H9 (cell line): ENCODE data around the gene CORO7. TPM values are rescaled to one million over a fixed set of nuclear protein-coding genes. Genes with fewer than 3 reads are reported as not detected.
A peak's percentile ranks its signal among the peaks of the same experiment; 100 is the strongest.

Experiments used
- DNase-seq: peaks from one replicate; pipeline ENCODE4 v3.0.0-alpha.2; 2017
- H2AFZ ChIP-seq: one replicate; pipeline ENCODE4 v1.6.1; 2013; ENCODE audit warnings: mild to moderate bottlenecking, low read length, control low read depth, moderate library complexity
- H2AK5ac ChIP-seq: 2 replicates; pipeline ENCODE4 v1.6.1; 2013; ENCODE audit warnings: low read length, control low read depth, mixed read lengths; ENCODE audit not compliant: insufficient read length
- H2BK120ac ChIP-seq: one replicate; pipeline ENCODE4 v1.6.1; 2013; ENCODE audit warnings: low read depth, mild to moderate bottlenecking, low read length, control low read depth, inconsistent platforms; ENCODE audit not compliant: poor library complexity, severe bottlenecking
- H2BK12ac ChIP-seq: 2 replicates; pipeline ENCODE4 v1.6.1; 2013; ENCODE audit warnings: low read length, control low read depth, mixed read lengths, low read depth; ENCODE audit not compliant: insufficient read length
- H2BK15ac ChIP-seq: 2 replicates; pipeline ENCODE4 v1.6.1; 2013; ENCODE audit warnings: low read depth, low read length, control low read depth
- H2BK20ac ChIP-seq: one replicate; pipeline ENCODE4 v1.6.1; 2013; ENCODE audit warnings: low read depth, mild to moderate bottlenecking, low read length, control low read depth, inconsistent platforms; ENCODE audit not compliant: poor library complexity, severe bottlenecking
- H2BK5ac ChIP-seq: 2 replicates; pipeline ENCODE4 v1.6.1; 2013; ENCODE audit warnings: low read length, control low read depth, mixed read lengths; ENCODE audit not compliant: insufficient read length
- H3K14ac ChIP-seq: 2 replicates; pipeline ENCODE4 v1.6.1; 2013; ENCODE audit warnings: low read length, control low read depth; ENCODE audit not compliant: insufficient read depth
- H3K18ac ChIP-seq: 2 replicates; pipeline ENCODE4 v1.6.1; 2013; ENCODE audit warnings: low read depth, mild to moderate bottlenecking, mixed read lengths, low read length, control low read depth; ENCODE audit not compliant: insufficient read length
- H3K23ac ChIP-seq: 2 replicates; pipeline ENCODE4 v1.6.1; 2013; ENCODE audit warnings: low read length, control low read depth, mixed read lengths, low read depth; ENCODE audit not compliant: insufficient read length
- H3K23me2 ChIP-seq: 2 replicates; pipeline ENCODE4 v1.6.1; 2013; ENCODE audit warnings: low read depth, mild to moderate bottlenecking, mixed read lengths, low read length, control low read depth; ENCODE audit not compliant: insufficient read length, poor library complexity, severe bottlenecking
- H3K27ac ChIP-seq: 2 replicates; pipeline ENCODE4 v1.5.1; 2013; ENCODE audit warnings: low read length, control low read depth, mixed read lengths, low read depth; ENCODE audit not compliant: insufficient read length
- H3K27me3 ChIP-seq: 2 replicates; pipeline ENCODE4 v1.6.1; 2013; ENCODE audit warnings: low read length, control low read depth, inconsistent platforms; ENCODE audit not compliant: insufficient read depth
- H3K4ac ChIP-seq: 2 replicates; pipeline ENCODE4 v1.6.1; 2013; ENCODE audit warnings: low read depth, mild to moderate bottlenecking, control low read depth, inconsistent platforms, low read length, moderate library complexity
- H3K4me1 ChIP-seq: 2 replicates; pipeline ENCODE4 v1.6.1; 2013; ENCODE audit warnings: low read length, control low read depth, inconsistent platforms; ENCODE audit not compliant: insufficient read depth
- H3K4me2 ChIP-seq: 2 replicates; pipeline ENCODE4 v1.6.1; 2013; ENCODE audit warnings: low read length, control low read depth, mixed read lengths; ENCODE audit not compliant: insufficient read length, insufficient read depth
- H3K56ac ChIP-seq: 2 replicates; pipeline ENCODE4 v1.6.1; 2013; ENCODE audit warnings: low read depth, mild to moderate bottlenecking, mixed read lengths, low read length, control low read depth; ENCODE audit not compliant: insufficient read length
- H3K79me1 ChIP-seq: 2 replicates; pipeline ENCODE4 v1.6.1; 2013; ENCODE audit warnings: low read depth, mild to moderate bottlenecking, moderate library complexity, low read length, control low read depth, inconsistent platforms; ENCODE audit not compliant: insufficient read depth, poor library complexity, severe bottlenecking
- H3K79me2 ChIP-seq: 2 replicates; pipeline ENCODE4 v1.6.1; 2013; ENCODE audit warnings: low read length, control low read depth, inconsistent platforms; ENCODE audit not compliant: insufficient read depth
- H3K9ac ChIP-seq: 2 replicates; pipeline ENCODE4 v1.6.1; 2013; ENCODE audit warnings: low read length, control low read depth, mixed read lengths; ENCODE audit not compliant: insufficient read length; ENCODE audit errors: extremely low read depth
- H3K9me3 ChIP-seq: one replicate; pipeline ENCODE4 v1.6.1; 2013; ENCODE audit warnings: low read depth, low read length, inconsistent platforms; ENCODE audit not compliant: control insufficient read depth
- H3T11ph ChIP-seq: one replicate; pipeline ENCODE4 v1.6.1; 2013; ENCODE audit warnings: mild to moderate bottlenecking, low read length, control low read depth, inconsistent platforms
- H4K20me1 ChIP-seq: one replicate; pipeline ENCODE4 v1.6.1; 2013; ENCODE audit not compliant: control insufficient read depth, insufficient read length, insufficient read depth
- H4K5ac ChIP-seq: 2 replicates; pipeline ENCODE4 v1.6.1; 2013; ENCODE audit warnings: low read depth, mild to moderate bottlenecking, mixed read lengths, low read length, control low read depth; ENCODE audit not compliant: insufficient read length
- H4K8ac ChIP-seq: replicated peaks from 2 replicates; pipeline ENCODE4 v1.6.1; 2013; ENCODE audit warnings: low read length, control low read depth, mixed read lengths, low read depth; ENCODE audit not compliant: insufficient read length
- H4K91ac ChIP-seq: 2 replicates; pipeline ENCODE4 v1.6.1; 2013; ENCODE audit warnings: low read depth, mild to moderate bottlenecking, moderate library complexity, mixed read lengths, low read length, control low read depth; ENCODE audit not compliant: insufficient read length
- H3K27ac Mint-ChIP-seq, 3 experiments: 2 replicates in 2 of 3; 3 replicates in 1 of 3; pipeline ENCODE4 v1.8.0; 2020 to 2021; ENCODE audit warnings: mixed read lengths in 3 of 3, mild to moderate bottlenecking in 1 of 3, moderate library complexity in 1 of 3
- H3K27me3 Mint-ChIP-seq: 2 replicates; pipeline ENCODE4 v1.8.0; 2021; ENCODE audit warnings: low read depth, mild to moderate bottlenecking, moderate library complexity, mixed read lengths
- H3K36me3 Mint-ChIP-seq, 3 experiments: 2 replicates in 2 of 3; 3 replicates in 1 of 3; pipeline ENCODE4 v1.8.0; 2020 to 2021; ENCODE audit warnings: low read depth in 3 of 3, mixed read lengths in 3 of 3; ENCODE audit not compliant: insufficient read depth in 1 of 3
- H3K4me1 Mint-ChIP-seq, 2 experiments: 2 replicates each; pipeline ENCODE4 v1.8.0; 2020; ENCODE audit warnings: mixed read lengths in 2 of 2
- H3K4me3 Mint-ChIP-seq, 2 experiments: 2 replicates in 1 of 2; 3 replicates in 1 of 2; pipeline ENCODE4 v1.8.0; 2020 to 2021; ENCODE audit warnings: mild to moderate bottlenecking in 2 of 2, mixed read lengths in 2 of 2, moderate library complexity in 1 of 2
- H3K9me3 Mint-ChIP-seq, 2 experiments: 2 replicates in 1 of 2; 3 replicates in 1 of 2; pipeline ENCODE4 v1.8.0; 2020; ENCODE audit warnings: mild to moderate bottlenecking in 2 of 2, mixed read lengths in 2 of 2, moderate library complexity in 1 of 2
- CTCF ChIP-seq: fragments of 200-600 bp; sonication (generic); conservative IDR thresholded peaks from 3 replicates; pipeline ENCODE4 v1.8.0; 2021; ENCODE audit warnings: antibody characterized with exemption, mild to moderate bottlenecking
- WGBS: extraction: QIAGEN DNeasy Blood & Tissue Kit; methylation state at CpG from one replicate; pipeline ENCODE4 v1.1.7; 2013; ENCODE audit warnings: missing lambda C conversion rate, low lambda C conversion rate, mixed read lengths; ENCODE audit not compliant: insufficient read length; ENCODE audit errors: extremely low coverage; 5-methylcytosine and 5-hydroxymethylcytosine counted together
- total RNA-seq: library from RNA; stranded (reverse); gene quantifications from 2 replicates; pipeline ENCODE4 v1.2.1, GENCODE V29; 2021

Gene CORO7
- total RNA-seq, 1 experiment from 2014 or later, result 38.4 TPM

GRCh38 chr16:4347765-4348509 is 68.5 kb downstream of the CORO7 start:
- no peak for DNase-seq
- Histone ChIP-seq H2BK120ac (no peak overlapping the region), H4K91ac (no peak overlapping the region), H3K27me3 (no peaks in the 10 kb centered on the region), H2AK5ac (no peak overlapping the region), H3K79me2 (peaks cover 14% of the 10 kb centered on the region; the same call in 1 of the 2 replicates), H2AFZ (no peak overlapping the region), H3K18ac (no peak overlapping the region), H3K4ac (no peak overlapping the region), H2BK5ac (no peak overlapping the region), H3K23ac (no peak overlapping the region), H3K9ac (no peak overlapping the region), H2BK15ac (no peak overlapping the region), H3K23me2 (no peaks in the 10 kb centered on the region), H4K5ac (no peak overlapping the region), H3T11ph (no peak overlapping the region), H2BK12ac (no peak overlapping the region), H3K14ac (no peak overlapping the region), H3K79me1 (peaks cover 7% of the 10 kb centered on the region), H3K56ac (no peak overlapping the region), H2BK20ac (no peak overlapping the region), H4K20me1 (no peaks in the 10 kb centered on the region), H3K4me2 (no peak overlapping the region), H4K8ac (no peak overlapping the region), H3K27ac (no peak overlapping the region), H3K9me3 (no peaks in the 10 kb centered on the region), H3K4me1 (no peaks in the 10 kb centered on the region)
- H3K4me1 Mint-ChIP-seq, result peaks cover 6% of the 10 kb centered on the region in 2 experiments
- WGBS, result no CpG with 5 or more reads among the region's 17 CpGs
- peaks cover 18% of the 10 kb centered on the region in 2 experiments for H3K9me3 Mint-ChIP-seq
- H3K4me3 Mint-ChIP-seq, result no peak overlapping the region; a peak in 2 of 5 replicates
- peak overlapping the region in 2 of 3 experiments; percentile 57 to 59; a peak in 3 of 7 replicates for H3K27ac Mint-ChIP-seq
- TF ChIP-seq CTCF, result no peak
- peaks cover 4% of the 10 kb centered on the region for H3K27me3 Mint-ChIP-seq
- H3K36me3 Mint-ChIP-seq, result peaks cover 27 to 35% (median 33%) of the 10 kb centered on the region in 3 experiments
